ENCODE measurements around the gene COPS4. TPM values are rescaled to one million over a fixed set of nuclear protein-coding genes. Genes with fewer than 3 reads are reported as not detected.
"Not testable (repeated sequence)": the region's sequence is repeated elsewhere in the genome, so short reads cannot be mapped to it uniquely, and the experiment has no call there.

COPS4 gene
- total RNA-seq = 10 to 100 TPM; 42.6 to 43.9 TPM

DNA sequence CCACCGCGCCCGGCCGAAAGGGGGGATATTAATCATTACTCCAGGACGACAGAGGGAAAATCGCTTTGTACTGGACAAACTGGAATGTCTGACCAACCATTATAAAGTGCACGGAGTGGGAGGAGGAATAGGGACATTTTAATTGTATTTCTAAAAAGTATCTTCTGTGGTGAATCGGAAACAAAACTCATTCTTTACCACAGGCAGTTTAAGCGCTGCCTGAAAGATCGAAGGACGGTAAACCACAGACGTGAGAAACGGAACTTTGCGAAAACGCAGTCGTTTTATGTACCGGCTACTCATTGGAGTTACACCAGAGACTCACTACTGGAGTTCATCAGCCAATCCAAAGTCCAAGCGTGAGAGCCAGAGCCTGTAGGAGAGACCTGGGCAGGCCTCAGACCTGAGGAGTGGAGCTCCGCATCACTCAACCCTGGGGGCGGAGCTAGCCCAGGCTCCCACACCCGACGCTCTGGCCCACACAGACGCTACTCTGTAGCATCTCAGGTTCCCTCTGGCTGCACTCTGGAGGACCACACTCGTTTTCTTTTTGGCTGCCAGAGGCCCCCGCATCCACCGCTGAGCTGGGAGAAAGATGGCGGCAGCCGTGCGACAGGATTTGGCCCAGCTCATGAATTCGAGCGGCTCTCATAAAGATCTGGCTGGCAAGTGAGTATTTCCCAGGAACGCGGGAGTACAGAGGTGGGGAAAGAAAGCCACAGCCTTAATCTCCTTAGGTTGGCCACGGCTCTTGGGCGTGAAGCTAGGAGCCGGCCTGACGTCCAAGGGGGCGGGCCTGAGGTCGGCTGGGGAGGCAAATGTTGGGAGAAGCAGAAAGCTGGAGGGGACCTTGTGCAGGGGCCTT is at the start of gene COPS4:
COPS4 (plus strand) TSS at position 554 of the 865 bp plus-strand sequence; CDS start at position 596, 42 bp downstream.
- peaks cover 25% of the 10 kb centered on the region for H3K4me1 Mint-ChIP-seq
- peaks cover 2% of the 10 kb centered on the region for H3K36me3 Mint-ChIP-seq
- no peaks in the 10 kb centered on the region for H3K27me3 Mint-ChIP-seq
- peak; percentile 96 for DNase-seq
- no peaks in the 10 kb centered on the region for H3K9me3 Mint-ChIP-seq
- H3K27ac Mint-ChIP-seq = peak within 1 kb of the TSS; percentile 100
- H3K4me3 Mint-ChIP-seq = peak within 1 kb of the TSS; percentile 100

DNA sequence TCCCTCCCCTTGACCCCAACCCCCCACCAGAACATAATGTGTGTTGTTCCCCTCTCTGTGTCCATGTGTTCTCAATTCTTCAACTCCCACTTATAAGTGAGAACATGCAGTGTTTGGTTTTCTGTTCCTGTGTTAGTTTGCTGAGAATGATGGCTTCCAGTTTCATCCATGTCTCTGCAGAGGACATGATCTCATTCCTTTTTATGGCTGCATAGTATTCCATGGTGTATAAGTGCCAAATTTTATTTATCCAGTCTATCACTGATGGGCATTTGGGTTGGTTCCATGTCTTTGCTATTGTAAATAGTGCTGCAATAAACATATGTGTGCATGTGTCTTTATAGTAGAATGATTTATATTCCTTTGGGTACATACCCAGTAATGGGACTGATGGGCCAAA is 47.5 kb upstream of the COPS4 start:
- Mint-ChIP-seq H3K36me3 (peaks cover 28% of the 10 kb centered on the region), H3K4me1 (peaks cover 34% of the 10 kb centered on the region)
- H3K27me3 Mint-ChIP-seq, H3K4me3 Mint-ChIP-seq, DNase-seq, H3K9me3 Mint-ChIP-seq, H3K27ac Mint-ChIP-seq: not testable (repeated sequence)

DNA sequence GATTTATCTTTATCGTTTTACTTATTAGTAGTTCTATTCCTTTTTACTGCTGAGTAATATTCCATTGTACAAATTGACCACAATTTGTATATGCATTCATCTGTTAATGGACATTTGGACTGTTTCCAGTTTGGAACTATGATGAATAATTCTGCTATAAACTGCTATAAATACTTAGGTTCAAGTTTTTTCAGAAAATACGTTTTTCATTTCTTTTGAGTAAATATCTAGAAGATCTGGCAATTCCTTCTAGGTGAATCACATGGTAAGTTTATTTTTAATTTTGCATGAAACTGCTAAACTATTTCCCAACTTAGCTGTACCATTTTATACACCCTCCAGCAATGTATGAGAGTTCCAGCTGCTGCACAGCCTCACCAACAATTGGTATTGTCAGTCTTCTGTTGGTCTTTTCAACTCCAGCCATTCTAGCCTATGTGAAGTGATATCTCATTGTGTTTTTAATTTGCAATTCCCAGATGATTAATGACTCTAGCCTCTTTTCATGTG is 46.6 kb upstream of the COPS4 start:
- Mint-ChIP-seq H3K27ac (no peak overlapping the region), H3K4me3 (no peak overlapping the region), H3K36me3 (peaks cover 24% of the 10 kb centered on the region), H3K27me3 (no peaks in the 10 kb centered on the region), H3K9me3 (peaks cover 3% of the 10 kb centered on the region), H3K4me1 (peaks cover 34% of the 10 kb centered on the region)
- DNase-seq = no peak

GRCh38 chr4:82989575-82990429 is 45.2 kb upstream of the COPS4 start:
- Mint-ChIP-seq H3K4me3 (no peak overlapping the region), H3K27me3 (no peaks in the 10 kb centered on the region), H3K27ac (peak overlapping the region; percentile 61), H3K4me1 (peaks cover 28% of the 10 kb centered on the region), H3K9me3 (peaks cover 3% of the 10 kb centered on the region), H3K36me3 (peaks cover 18% of the 10 kb centered on the region)
- peak; percentile 12 for DNase-seq

DNA sequence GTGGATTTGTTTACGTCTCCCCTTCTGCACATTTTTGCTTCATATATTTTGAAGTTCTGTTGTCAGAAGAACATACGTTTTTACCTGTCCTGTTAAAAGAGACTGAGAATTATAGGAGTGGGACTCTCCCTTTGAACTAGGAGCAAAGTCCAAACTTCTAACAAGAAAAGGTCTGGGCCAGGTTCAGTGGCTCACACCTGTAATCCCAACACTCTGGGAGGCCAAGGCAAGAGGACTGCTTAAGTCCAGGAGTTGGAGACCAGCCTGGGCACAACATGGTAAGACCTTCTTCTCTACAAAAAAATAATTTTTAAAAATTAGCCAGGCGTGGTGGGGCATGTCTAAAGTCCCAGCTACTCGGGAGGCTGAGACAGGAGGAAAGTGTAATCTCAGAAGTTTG is 40.1 kb upstream of the COPS4 start:
- H3K27ac Mint-ChIP-seq = no peak overlapping the region
- peaks cover 23% of the 10 kb centered on the region for H3K4me1 Mint-ChIP-seq
- peaks cover 13% of the 10 kb centered on the region for H3K36me3 Mint-ChIP-seq
- no peak overlapping the region for H3K4me3 Mint-ChIP-seq
- no peaks in the 10 kb centered on the region for H3K27me3 Mint-ChIP-seq
- no peak for DNase-seq
- no peaks in the 10 kb centered on the region for H3K9me3 Mint-ChIP-seq

- Mint-ChIP-seq H3K9me3 (no peaks in the 10 kb centered on the region), H3K36me3 (peaks cover 16% of the 10 kb centered on the region), H3K4me1 (peaks cover 14% of the 10 kb centered on the region), H3K4me3 (no peak overlapping the region), H3K27ac (no peak overlapping the region), H3K27me3 (no peaks in the 10 kb centered on the region)
- no peak for DNase-seq
Measured at GRCh38 chr4:82998898-82999297, 36.1 kb upstream of the COPS4 start.

GRCh38 chr4:83002329-83002728 is 32.7 kb upstream of the COPS4 start:
- H3K36me3 Mint-ChIP-seq = peaks cover 14% of the 10 kb centered on the region
- no peak overlapping the region for H3K27ac Mint-ChIP-seq
- H3K27me3 Mint-ChIP-seq = no peaks in the 10 kb centered on the region
- no peaks in the 10 kb centered on the region for H3K9me3 Mint-ChIP-seq
- H3K4me3 Mint-ChIP-seq = no peak overlapping the region
- H3K4me1 Mint-ChIP-seq = peaks cover 17% of the 10 kb centered on the region
- no peak for DNase-seq

DNA sequence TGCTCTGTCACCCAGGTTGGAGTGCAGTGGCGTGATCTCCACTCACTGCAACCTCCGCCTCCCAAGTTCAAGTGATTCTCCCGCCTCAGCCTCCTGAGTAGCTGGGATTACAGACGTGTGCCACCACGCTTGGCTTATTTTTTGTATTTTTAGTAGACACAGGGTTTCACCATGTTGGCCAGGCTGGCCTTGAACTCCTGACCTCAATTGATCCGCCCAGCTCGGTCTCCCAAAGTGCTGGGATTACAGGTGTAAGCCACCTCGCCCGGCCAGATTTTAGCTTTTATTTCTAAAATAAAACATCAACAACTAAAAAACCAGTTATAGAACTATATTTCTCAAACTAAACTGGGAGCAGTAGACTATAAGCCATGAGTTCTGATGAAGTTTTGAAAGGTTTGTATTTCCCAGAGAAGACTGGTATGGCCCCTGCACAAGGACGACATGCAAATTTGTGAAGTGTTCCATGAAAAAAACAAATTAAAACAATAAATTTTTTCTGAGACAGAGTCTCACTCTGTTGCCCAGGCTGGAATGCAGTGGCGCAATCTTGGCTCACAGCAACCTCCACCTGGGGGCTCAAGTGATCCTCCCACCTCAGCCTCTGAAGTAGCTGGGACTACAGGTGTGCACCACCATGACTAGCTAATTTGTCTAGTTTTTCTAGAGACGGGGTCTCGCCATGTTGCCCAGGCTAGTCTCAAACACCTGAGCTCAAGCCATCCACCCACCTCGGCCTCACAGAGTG is 31.8 kb upstream of the COPS4 start:
- peaks cover 23% of the 10 kb centered on the region for H3K4me1 Mint-ChIP-seq
- H3K36me3 Mint-ChIP-seq = peaks cover 16% of the 10 kb centered on the region
- not testable (repeated sequence) for H3K27ac Mint-ChIP-seq, H3K27me3 Mint-ChIP-seq, H3K9me3 Mint-ChIP-seq, DNase-seq, H3K4me3 Mint-ChIP-seq

GRCh38 chr4:83009529-83009928 is 25.5 kb upstream of the COPS4 start:
- H3K27ac Mint-ChIP-seq = peak overlapping the region; percentile 97
- peaks cover 2% of the 10 kb centered on the region for H3K36me3 Mint-ChIP-seq
- H3K4me3 Mint-ChIP-seq = peak overlapping the region; percentile 95
- H3K27me3 Mint-ChIP-seq = no peaks in the 10 kb centered on the region
- peaks cover 47% of the 10 kb centered on the region for H3K4me1 Mint-ChIP-seq
- H3K9me3 Mint-ChIP-seq = no peaks in the 10 kb centered on the region
- no peak for DNase-seq

GRCh38 chr4:83010111-83010521 is 24.9 kb upstream of the COPS4 start:
- Mint-ChIP-seq H3K9me3 (no peaks in the 10 kb centered on the region), H3K27me3 (no peaks in the 10 kb centered on the region), H3K36me3 (peaks cover 2% of the 10 kb centered on the region), H3K4me3 (peak overlapping the region; percentile 95), H3K27ac (peak overlapping the region; percentile 97), H3K4me1 (peaks cover 47% of the 10 kb centered on the region)
- no peak for DNase-seq

- peak within 1 kb of the TSS; percentile 95 for H3K4me3 Mint-ChIP-seq
Measured at GRCh38 chr4:83010522-83011318, 24.3 kb upstream of the COPS4 start, which contains the start of gene LIN54. LIN54 (minus strand) TSS chr4:83010823; CDS start chr4:82984844, 25,979 bp downstream.

DNA sequence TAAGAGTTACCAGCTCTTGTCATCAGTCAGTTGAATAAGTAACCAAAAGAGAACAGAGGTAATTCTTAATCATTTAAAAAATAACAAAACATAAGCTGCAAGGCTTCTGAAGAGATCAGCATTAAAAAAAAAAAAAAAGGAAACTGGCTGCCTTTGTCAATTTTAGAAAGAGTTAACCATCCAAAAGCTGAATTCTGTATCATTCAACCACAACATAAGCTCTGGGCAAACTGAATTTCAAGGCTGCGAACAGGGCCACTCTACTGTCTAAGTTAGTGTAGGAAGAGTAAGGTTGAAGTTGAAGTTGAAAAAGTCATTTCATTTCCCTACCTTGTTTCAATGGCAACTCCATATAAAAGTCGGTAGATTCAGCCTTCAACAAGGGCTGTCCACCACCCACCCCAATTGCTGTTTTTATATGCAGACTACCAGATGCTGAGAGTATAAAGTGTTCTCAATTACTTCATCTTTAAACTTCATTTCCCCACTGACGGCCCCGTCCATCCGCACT is 23.2 kb upstream of the COPS4 start:
- DNase-seq = no peak
- H3K4me1 Mint-ChIP-seq = peaks cover 41% of the 10 kb centered on the region
- no peaks in the 10 kb centered on the region for H3K27me3 Mint-ChIP-seq
- peak overlapping the region; percentile 95 for H3K4me3 Mint-ChIP-seq
- H3K27ac Mint-ChIP-seq = peak overlapping the region; percentile 97
- H3K9me3 Mint-ChIP-seq = no peaks in the 10 kb centered on the region
- H3K36me3 Mint-ChIP-seq = peaks cover 2% of the 10 kb centered on the region

More at GRCh38 chr4:83010522-83011318, 24.3 kb upstream of the COPS4 start, which contains the start of gene LIN54:
- H3K27me3 Mint-ChIP-seq = no peaks in the 10 kb centered on the region
- H3K9me3 Mint-ChIP-seq = no peaks in the 10 kb centered on the region
- H3K27ac Mint-ChIP-seq = peak within 1 kb of the TSS; percentile 97
- H3K36me3 Mint-ChIP-seq = peaks cover 2% of the 10 kb centered on the region
- peak; percentile 85 for DNase-seq
- H3K4me1 Mint-ChIP-seq = peaks cover 45% of the 10 kb centered on the region

- no peaks in the 10 kb centered on the region for H3K9me3 Mint-ChIP-seq
Measured at GRCh38 chr4:83012200-83012686, 22.7 kb upstream of the COPS4 start.

More at GRCh38 chr4:83012200-83012686, 22.7 kb upstream of the COPS4 start:
- Mint-ChIP-seq H3K4me1 (peaks cover 41% of the 10 kb centered on the region), H3K27me3 (no peaks in the 10 kb centered on the region), H3K4me3 (peak overlapping the region; percentile 95), H3K36me3 (peaks cover 2% of the 10 kb centered on the region), H3K27ac (peak overlapping the region; percentile 97)
- peak; percentile 49 for DNase-seq
